ENCODE measurements around the gene STK25. TPM values are rescaled to one million over a fixed set of nuclear protein-coding genes. Genes with fewer than 3 reads are reported as not detected.
"Not testable (repeated sequence)": the region's sequence is repeated elsewhere in the genome, so short reads cannot be mapped to it uniquely, and the experiment has no call there.

Gene STK25
- total RNA-seq, 1 experiment from 2014 or later = 316 TPM

DNA sequence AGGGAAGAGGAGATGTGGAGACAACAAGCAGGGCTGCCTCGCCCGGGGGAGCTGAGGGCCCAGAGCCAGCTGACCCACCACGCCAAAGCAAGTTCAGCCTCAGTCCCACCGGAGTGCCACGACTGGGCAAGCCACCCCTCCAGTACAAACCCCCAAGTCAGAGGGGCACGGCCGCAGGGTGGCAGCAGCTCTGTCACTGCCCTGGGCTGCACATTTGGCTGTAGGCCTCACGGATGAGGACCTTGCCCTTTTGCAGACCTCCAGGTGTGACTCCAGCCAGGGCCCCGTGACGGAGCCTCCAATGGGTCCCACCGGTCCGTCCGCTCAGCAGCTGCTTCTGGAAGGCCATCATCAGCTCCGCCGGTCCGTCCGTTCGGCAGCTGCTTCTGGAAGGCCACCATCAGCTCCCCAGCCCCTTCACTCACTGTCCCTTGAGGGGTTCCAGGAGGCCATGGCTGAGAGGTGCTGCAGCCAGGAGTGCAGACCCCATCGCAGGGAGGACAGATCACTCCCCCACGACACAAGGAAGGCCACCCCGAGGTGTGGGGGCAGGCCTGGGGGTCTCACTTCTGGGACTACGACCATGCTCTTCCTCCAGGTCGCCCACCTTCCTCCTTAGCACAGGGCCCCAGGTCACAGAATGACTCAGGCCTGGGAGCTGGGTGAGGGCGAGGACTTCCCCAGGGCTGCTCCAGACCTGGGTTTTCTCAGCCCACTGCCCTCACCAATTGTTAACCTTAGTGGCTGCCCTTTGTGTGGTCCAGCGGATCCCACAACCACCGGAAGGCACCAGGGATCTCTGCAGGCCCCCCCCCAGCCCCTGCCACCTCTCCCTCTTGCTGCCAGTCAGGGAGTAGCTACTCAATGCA lies 24.6 kb upstream of the STK25 start:
- H3K4me3 ChIP-seq = no peak overlapping the region
- H3K36me3 ChIP-seq = no peaks in the 10 kb centered on the region
- H3K9me3 ChIP-seq (replicated peaks) = no peaks in the 10 kb centered on the region
- no peak for DNase-seq (ENCODE audit: low read depth in 1 of 2, low spot score in 2 of 2)
- no peak overlapping the region for H3K27ac ChIP-seq
- H3K27me3 ChIP-seq (replicated peaks) = no peaks in the 10 kb centered on the region
- no peaks in the 10 kb centered on the region for H3K4me1 ChIP-seq (replicated peaks)

DNA sequence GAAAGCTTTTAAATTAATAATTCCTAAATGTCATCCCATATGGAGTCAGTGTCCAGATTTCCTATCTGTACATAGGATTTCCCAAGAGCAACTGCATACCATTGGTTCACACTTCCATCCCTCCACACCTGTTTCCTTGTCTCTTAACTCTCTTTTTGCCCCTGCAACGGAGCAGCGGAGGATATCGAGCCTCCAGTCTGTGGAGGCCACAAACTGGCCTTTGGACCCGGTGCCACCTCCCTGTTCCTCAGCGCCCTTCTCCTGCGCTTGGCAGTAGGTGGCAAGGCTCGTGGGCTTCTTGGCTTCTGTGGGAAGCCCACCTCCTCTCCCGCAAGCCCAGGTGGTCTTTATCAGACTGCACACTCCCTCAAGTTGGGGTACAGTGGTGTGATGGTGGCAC lies 23.8 kb upstream of the STK25 start:
- DNase-seq (ENCODE audit: low read depth in 1 of 2, low spot score in 2 of 2) = no peak
- no peak overlapping the region for H3K27ac ChIP-seq
- no peaks in the 10 kb centered on the region for H3K9me3 ChIP-seq (replicated peaks)
- no peaks in the 10 kb centered on the region for H3K4me1 ChIP-seq (replicated peaks)
- H3K4me3 ChIP-seq = no peak overlapping the region
- no peaks in the 10 kb centered on the region for H3K36me3 ChIP-seq
- H3K27me3 ChIP-seq (replicated peaks) = no peaks in the 10 kb centered on the region

DNA sequence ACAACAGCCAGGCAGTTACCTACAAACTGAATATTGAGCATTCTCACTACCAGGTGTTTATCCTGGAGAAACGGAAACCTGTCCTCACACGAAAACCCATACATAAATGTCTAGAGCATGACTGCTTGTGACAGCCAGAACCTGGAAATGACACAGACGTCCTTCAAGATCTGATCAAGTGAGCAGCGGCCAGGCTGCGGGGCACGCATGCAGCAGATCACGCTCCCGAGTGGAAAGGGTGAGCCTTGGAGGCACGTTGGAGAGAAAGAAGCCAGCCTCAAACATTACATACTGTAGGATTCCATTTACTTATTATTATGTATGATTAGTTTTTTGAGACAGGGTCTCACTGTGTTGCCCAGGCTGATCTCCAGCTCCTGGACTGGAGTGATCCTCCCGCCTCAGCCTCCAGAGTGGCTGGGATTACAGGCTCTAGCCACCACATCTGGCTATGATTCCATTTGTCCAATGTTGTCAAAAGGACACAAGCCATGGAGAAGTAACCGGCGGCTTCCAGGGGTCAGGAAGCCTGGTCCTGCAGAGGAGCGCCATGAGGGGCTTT lies 22.9 kb upstream of the STK25 start:
- Histone ChIP-seq H3K4me1 (replicated peaks) (no peaks in the 10 kb centered on the region), H3K36me3 (no peaks in the 10 kb centered on the region), H3K9me3 (replicated peaks) (peaks cover 3% of the 10 kb centered on the region; the same call in 1 of the 2 replicates), H3K27me3 (replicated peaks) (no peaks in the 10 kb centered on the region), H3K27ac (no peak overlapping the region), H3K4me3 (no peak overlapping the region)
- no peak for DNase-seq (ENCODE audit: low read depth in 1 of 2, low spot score in 2 of 2)

DNA sequence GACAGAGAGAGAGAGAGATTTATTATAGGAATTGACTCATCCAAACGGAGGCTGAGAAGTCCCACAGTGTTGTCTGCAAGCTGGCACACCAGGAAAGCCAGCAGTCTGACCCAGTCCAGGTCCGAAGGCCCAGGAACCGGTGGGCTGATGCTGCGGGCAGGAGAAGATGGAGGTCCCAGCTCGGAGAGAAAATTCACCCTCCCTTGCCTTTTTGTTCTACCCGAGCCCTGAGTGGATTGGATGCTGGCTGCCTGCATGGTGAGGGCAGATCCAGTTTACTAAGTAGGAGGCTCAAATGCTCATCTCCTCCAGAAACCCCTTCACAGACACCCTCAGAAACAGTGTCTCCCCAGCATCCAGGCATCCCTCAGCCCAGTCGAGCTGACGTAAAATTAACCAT lies 22.2 kb upstream of the STK25 start:
- Histone ChIP-seq H3K9me3 (replicated peaks) (peaks cover 5% of the 10 kb centered on the region; the same call in 1 of the 2 replicates), H3K36me3 (no peaks in the 10 kb centered on the region), H3K27ac (no peak overlapping the region), H3K27me3 (replicated peaks) (no peaks in the 10 kb centered on the region), H3K4me1 (replicated peaks) (no peaks in the 10 kb centered on the region), H3K4me3 (no peak overlapping the region)
- DNase-seq (ENCODE audit: low read depth in 1 of 2, low spot score in 2 of 2) = no peak

DNA sequence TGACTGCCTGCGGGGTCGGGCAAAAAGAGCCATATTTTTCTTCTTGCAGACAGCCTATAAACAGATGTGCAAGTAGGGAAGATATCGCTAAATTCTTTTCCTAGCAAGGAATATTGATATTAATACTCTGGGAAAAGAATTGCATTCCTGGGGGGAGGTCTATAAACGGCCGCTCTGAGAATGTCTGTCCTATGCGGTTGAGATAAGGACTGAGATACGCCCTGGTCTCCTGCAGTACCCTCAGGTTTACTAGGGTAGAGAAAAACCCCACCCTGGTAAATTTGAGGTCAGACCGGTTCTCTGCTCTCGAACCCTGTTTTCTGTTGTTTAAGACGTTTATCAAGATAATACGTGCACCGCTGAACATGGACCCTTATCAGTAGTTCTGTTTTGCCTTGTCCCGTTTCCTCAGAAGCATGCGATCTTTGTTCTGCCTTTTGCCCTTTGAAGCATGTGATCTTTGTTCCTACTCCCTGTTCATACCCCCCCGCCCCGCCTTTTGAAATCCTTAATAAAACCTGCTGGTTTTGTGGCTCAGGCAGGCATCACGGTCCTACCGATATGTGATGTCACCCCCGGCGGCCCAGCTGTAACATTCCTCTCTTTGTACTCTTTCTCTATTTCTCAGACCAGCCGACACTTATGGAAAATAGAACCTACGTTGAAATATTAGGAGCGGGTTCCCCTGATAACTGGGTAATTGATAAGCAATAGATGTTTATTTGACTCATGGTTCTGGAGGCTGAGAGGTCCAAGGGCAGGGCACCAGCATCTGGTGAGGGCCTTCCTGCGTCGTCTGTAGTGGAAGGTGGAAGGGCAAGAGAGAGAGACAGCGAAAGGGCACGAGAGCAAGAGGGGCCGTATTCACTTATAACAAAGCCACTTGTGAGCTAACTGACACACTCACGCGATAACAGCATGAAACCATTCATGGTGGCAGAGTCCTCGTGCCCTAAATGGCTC lies 17.7 kb upstream of the STK25 start:
- H3K4me1 ChIP-seq (replicated peaks); H3K27ac ChIP-seq: not testable (repeated sequence)

DNA sequence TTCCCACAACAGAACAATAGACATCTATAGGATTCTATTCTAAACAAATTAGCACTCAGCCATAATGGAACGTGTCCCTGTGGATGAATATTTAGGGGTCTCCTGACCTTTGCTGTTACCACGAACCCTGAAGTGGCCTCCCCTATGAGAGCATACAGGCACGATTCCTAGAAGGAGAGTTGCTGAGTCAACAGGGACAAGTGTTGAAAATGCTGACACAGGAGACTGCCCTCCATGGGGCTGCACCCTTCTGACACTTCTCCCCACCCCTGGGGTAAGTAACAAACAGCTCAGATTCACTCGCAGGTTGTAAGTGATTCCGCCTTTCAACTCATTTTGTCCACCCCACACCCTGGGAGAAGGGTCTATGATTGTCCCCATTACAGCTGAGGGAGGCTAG lies 14.1 kb upstream of the STK25 start:
- H3K9me3 ChIP-seq (replicated peaks) = peaks cover 5% of the 10 kb centered on the region; the same call in 1 of the 2 replicates
- DNase-seq (ENCODE audit: low read depth in 1 of 2, low spot score in 2 of 2) = no peak
- H3K4me3 ChIP-seq = no peak overlapping the region
- peaks cover 6% of the 10 kb centered on the region; the same call in 1 of the 2 replicates for H3K4me1 ChIP-seq (replicated peaks)
- no peak overlapping the region for H3K27ac ChIP-seq
- no peaks in the 10 kb centered on the region for H3K27me3 ChIP-seq (replicated peaks)
- no peaks in the 10 kb centered on the region for H3K36me3 ChIP-seq

More for the DNA sequence above, 17.7 kb upstream of the STK25 start:
- not testable (repeated sequence) for H3K36me3 ChIP-seq; H3K9me3 ChIP-seq (replicated peaks); DNase-seq (ENCODE audit: low read depth in 1 of 2, low spot score in 2 of 2); H3K4me3 ChIP-seq; H3K27me3 ChIP-seq (replicated peaks)

DNA sequence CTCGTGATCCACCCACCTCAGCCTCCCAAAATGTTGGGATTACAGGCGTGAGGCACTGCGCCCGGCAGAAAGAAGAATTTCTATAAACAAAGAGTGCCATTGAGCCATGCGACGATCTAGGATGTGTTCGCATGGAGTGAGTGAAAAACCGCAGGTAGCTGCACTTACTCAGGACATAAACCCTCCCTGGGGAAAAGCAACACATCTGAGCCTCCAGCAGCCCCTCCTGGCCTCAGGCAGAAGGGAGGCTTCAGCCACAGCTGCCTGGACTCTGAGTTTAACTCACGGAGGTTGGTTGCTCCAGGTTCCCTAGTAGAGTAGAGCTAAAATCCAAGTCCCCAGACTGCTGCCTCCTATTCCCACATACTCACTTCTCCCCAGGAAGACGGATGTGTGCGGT lies 11.3 kb upstream of the STK25 start:
- Histone ChIP-seq H3K27ac (no peak overlapping the region), H3K9me3 (replicated peaks) (no peaks in the 10 kb centered on the region), H3K4me3 (no peak overlapping the region), H3K4me1 (replicated peaks) (peaks cover 6% of the 10 kb centered on the region; the same call in 1 of the 2 replicates), H3K27me3 (replicated peaks) (no peaks in the 10 kb centered on the region), H3K36me3 (no peaks in the 10 kb centered on the region)
- DNase-seq (ENCODE audit: low read depth in 1 of 2, low spot score in 2 of 2) = no peak

DNA sequence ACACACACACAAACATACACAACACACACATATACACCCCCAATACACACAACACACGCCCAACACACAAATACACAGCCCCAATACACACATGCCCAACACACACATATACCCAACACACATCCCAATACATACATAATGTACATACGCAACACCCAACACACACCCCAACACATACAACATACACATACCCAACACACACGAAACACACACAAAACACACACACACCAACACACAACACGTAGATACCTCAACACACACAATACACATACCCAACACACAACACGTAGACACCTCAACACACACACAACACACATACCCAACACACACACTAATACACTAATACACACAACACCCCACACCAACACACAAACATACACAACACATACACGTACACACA lies 8.9 kb upstream of the STK25 start:
- Histone ChIP-seq H3K36me3 (no peaks in the 10 kb centered on the region), H3K27ac (no peak overlapping the region), H3K4me3 (no peak overlapping the region), H3K4me1 (replicated peaks) (no peaks in the 10 kb centered on the region), H3K27me3 (replicated peaks) (no peaks in the 10 kb centered on the region), H3K9me3 (replicated peaks) (no peaks in the 10 kb centered on the region)
- no peak for DNase-seq (ENCODE audit: low read depth in 1 of 2, low spot score in 2 of 2)

DNA sequence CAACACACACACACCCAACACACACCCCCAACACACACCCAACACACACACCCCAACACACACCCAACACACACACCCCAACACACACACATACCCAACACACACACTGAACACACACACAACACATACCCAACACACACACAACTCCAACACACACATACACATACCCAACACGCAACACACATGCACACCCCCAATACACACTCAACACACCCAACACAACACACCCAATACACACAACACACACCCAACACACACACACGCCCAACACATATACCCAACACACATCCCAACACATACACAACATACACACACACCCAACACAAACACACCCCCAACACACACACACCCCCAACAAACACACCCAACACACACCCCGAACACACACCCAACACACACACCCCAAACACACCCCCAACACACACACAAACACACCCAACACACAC lies 8.2 kb upstream of the STK25 start:
- no peak overlapping the region for H3K4me3 ChIP-seq
- H3K36me3 ChIP-seq = no peaks in the 10 kb centered on the region
- no peaks in the 10 kb centered on the region for H3K4me1 ChIP-seq (replicated peaks)
- no peaks in the 10 kb centered on the region for H3K9me3 ChIP-seq (replicated peaks)
- no peak for DNase-seq (ENCODE audit: low read depth in 1 of 2, low spot score in 2 of 2)
- H3K27ac ChIP-seq = no peak overlapping the region
- no peaks in the 10 kb centered on the region for H3K27me3 ChIP-seq (replicated peaks)

DNA sequence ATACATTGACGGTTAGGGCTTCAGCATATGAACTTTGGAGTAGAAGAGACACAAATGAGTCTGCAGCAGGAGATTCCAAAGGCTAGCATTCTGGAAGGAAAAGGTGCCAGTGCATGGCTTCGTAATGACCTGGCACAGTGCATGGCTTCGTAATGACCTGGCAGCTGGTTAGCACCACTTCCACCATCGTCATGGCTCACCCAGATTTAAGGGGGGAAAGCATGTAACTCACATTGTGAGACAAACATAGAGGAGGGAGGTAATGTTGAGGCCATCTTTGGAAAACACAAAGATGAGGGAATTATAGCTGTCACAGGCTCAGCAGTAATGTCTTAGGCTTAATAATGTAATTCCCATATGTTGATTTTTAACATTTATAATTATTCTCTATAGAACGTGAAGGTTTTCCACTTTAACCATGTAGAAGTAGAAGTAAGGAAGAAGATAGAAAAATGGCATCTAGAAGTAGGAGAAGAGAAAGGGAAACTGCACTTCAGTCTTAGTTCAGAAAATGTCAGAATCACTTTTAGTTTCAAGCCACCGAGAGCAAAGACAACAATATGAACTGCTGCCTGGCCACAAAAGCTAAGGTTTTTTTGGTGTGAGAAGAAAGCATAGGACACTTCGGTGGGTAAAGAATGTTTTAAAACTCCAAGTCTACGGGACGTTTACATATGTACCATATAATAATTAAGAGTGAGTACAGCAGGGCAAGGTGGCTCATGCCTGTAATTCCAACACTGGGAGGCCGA lies 6.8 kb upstream of the STK25 start:
- Histone ChIP-seq H3K4me3 (no peak overlapping the region), H3K27me3 (replicated peaks) (no peaks in the 10 kb centered on the region), H3K4me1 (replicated peaks) (no peaks in the 10 kb centered on the region), H3K36me3 (no peaks in the 10 kb centered on the region), H3K9me3 (replicated peaks) (no peaks in the 10 kb centered on the region), H3K27ac (no peak overlapping the region)
- no peak for DNase-seq (ENCODE audit: low read depth in 1 of 2, low spot score in 2 of 2)

DNA sequence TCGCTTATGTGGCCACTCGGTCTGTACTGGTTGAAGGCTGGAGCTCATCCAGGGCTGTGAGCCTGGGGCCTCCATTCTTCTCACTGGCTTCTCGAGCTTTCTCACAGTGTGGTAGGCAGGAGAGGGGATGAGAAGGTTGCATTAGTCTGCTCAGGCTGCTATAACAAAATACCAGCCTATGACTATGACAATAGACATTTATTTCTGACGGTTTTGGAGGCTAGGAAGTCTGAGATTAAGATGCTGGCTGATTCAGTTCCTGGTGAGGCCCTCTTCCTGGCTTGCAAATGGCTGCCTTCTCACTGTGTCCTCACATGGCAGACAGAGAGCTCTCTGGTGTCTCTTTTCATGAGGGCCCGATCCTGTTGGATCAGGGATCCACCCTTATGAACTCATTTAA lies 6.2 kb upstream of the STK25 start:
- H3K36me3 ChIP-seq = no peaks in the 10 kb centered on the region
- no peak for DNase-seq (ENCODE audit: low read depth in 1 of 2, low spot score in 2 of 2)
- H3K4me1 ChIP-seq (replicated peaks) = no peaks in the 10 kb centered on the region
- H3K27me3 ChIP-seq (replicated peaks) = no peaks in the 10 kb centered on the region
- H3K27ac ChIP-seq = no peak overlapping the region
- H3K4me3 ChIP-seq = no peak overlapping the region
- no peaks in the 10 kb centered on the region for H3K9me3 ChIP-seq (replicated peaks)

DNA sequence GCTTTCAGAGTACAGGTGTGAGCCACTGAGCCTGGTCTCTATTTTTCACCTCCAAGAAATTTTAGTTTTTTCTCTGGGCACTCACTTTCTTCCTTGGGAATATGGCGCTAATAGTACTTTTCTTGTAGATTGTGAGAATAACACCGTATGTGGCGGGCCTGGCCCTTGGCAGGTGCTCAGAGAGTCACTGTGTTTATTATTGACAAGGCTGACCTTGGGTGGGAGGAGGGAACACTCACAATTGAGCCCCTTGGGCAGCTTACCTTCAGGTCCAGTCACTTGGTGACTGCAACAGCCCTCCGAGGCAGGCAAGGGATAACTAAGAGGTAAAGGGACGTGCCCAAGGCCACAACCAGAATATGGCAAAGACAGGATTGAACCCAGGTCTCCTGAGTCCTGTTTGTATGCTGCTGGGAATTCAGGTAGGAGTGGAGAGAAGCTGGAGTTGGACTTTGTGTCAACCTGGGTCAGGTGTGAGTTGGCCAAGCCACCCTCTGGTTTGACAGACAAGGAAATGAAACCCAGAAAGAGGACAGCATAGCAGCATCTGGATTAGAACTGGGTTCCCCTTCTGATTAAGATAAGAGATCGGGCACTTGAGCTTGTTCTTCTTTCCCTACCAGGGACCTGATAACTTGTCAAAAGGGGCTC lies 2.8 kb upstream of the STK25 start:
- H3K4me1 ChIP-seq (replicated peaks) = peaks cover 20% of the 10 kb centered on the region
- H3K27ac ChIP-seq = no peak overlapping the region
- no peak for DNase-seq (ENCODE audit: low read depth in 1 of 2, low spot score in 2 of 2)
- no peaks in the 10 kb centered on the region for H3K27me3 ChIP-seq (replicated peaks)
- H3K4me3 ChIP-seq = no peak overlapping the region
- H3K9me3 ChIP-seq (replicated peaks) = no peaks in the 10 kb centered on the region
- H3K36me3 ChIP-seq = peaks cover 18% of the 10 kb centered on the region

Measured in SJSA1 (cell line).